LNCaP clone FGC (cell line): Measurements from ENCODE around the gene SLC5A5.
A peak's percentile ranks its signal among the peaks of the same experiment; 100 is the strongest.

Source experiments
- DNase-seq: peaks from one replicate; pipeline ENCODE4 v3.0.0-alpha.2; 2011; ENCODE audit warnings: low read depth
- H3K4me3 ChIP-seq: 2 replicates; pipeline ENCODE4 v1.5.1; 2011; ENCODE audit warnings: mild to moderate bottlenecking, low read depth, low read length, control low read depth
- TF ChIP-seq, protein P1 (sequence below): IDR thresholded peaks from 2 replicates; pipeline ENCODE4 v1.5.1; 2012; ENCODE audit warnings: mild to moderate bottlenecking; ENCODE audit not compliant: control insufficient read depth, insufficient read depth; ENCODE audit errors: extremely low read depth

The SLC5A5 gene

DNA sequence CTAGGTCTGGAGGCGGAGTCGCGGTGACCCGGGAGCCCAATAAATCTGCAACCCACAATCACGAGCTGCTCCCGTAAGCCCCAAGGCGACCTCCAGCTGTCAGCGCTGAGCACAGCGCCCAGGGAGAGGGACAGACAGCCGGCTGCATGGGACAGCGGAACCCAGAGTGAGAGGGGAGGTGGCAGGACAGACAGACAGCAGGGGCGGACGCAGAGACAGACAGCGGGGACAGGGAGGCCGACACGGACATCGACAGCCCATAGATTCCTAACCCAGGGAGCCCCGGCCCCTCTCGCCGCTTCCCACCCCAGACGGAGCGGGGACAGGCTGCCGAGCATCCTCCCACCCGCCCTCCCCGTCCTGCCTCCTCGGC lies at the start of gene SLC5A5:
Gene SLC5A5, plus strand, starts transcription at position 68 of the 373 bp plus-strand sequence. CDS start 375 bp downstream, outside the sequence.
- no peak within 1 kb of the TSS for H3K4me3 ChIP-seq
- TF ChIP-seq, protein P1, sequence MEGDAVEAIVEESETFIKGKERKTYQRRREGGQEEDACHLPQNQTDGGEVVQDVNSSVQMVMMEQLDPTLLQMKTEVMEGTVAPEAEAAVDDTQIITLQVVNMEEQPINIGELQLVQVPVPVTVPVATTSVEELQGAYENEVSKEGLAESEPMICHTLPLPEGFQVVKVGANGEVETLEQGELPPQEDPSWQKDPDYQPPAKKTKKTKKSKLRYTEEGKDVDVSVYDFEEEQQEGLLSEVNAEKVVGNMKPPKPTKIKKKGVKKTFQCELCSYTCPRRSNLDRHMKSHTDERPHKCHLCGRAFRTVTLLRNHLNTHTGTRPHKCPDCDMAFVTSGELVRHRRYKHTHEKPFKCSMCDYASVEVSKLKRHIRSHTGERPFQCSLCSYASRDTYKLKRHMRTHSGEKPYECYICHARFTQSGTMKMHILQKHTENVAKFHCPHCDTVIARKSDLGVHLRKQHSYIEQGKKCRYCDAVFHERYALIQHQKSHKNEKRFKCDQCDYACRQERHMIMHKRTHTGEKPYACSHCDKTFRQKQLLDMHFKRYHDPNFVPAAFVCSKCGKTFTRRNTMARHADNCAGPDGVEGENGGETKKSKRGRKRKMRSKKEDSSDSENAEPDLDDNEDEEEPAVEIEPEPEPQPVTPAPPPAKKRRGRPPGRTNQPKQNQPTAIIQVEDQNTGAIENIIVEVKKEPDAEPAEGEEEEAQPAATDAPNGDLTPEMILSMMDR, result no peak
- DNase-seq, result no peak

- TF ChIP-seq, protein P1, result no peak
- no peak for DNase-seq
These were observed 47.4 kb upstream of the SLC5A5 start for GRCh38 chr19:17824339-17824738.

GRCh38 chr19:17826508-17827056 lies 45.2 kb upstream of the SLC5A5 start:
- no peak overlapping the region for H3K4me3 ChIP-seq
- no peak for DNase-seq
- TF ChIP-seq, protein P1, result no peak

More at GRCh38 chr19:17824339-17824738, 47.4 kb upstream of the SLC5A5 start:
- H3K4me3 ChIP-seq, result no peak overlapping the region

GRCh38 chr19:17829855-17830566 lies 41.7 kb upstream of the SLC5A5 start:
- TF ChIP-seq, protein P1, result no peak
- H3K4me3 ChIP-seq, result peak overlapping the region; percentile 38
- DNase-seq, result no peak

DNA sequence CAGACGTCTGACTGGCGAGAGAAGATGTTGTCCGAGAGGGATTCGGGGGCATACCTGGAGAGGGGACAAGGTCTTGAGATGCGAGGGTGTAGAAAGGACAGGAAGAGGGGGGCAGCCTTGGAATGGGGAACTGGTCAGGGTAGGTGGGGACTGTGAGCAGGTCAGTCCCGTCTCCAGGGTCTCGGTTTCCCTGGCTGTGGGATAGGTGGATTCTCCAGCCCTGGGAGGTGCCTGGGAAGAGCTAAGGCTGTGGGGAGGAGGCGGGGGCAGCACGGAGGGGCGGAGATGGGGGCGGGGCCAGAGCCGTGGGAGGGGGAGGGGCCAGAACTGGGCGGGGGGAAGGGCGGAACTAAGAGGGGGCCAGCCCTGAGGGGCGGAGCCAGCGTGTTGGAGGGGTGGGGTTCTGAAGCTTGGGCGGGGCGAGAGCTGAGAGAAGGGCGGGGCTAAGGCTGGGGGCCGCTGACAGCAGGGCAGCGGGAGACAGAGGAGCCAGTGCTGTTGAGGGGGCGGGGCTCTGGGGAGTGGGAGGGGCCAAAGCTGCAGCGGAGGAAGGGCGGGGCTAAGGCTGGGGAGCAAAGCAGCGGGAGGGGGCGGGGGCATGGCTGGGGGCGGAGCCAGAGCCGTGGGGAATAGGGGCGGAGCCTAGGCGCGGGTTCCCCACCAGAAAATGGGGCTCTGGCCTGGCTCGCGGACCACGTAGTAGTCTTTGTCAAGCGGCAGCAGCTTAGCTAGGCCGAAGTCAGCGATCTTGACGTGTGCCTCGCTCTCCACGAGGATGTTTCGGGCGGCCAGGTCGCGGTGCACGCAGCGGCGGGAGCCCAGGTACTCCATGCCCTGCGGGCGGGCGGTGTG lies 41.0 kb upstream of the SLC5A5 start:
- no peak for DNase-seq
- TF ChIP-seq, protein P1, result no peak
- peak overlapping the region; percentile 38 for H3K4me3 ChIP-seq

DNA sequence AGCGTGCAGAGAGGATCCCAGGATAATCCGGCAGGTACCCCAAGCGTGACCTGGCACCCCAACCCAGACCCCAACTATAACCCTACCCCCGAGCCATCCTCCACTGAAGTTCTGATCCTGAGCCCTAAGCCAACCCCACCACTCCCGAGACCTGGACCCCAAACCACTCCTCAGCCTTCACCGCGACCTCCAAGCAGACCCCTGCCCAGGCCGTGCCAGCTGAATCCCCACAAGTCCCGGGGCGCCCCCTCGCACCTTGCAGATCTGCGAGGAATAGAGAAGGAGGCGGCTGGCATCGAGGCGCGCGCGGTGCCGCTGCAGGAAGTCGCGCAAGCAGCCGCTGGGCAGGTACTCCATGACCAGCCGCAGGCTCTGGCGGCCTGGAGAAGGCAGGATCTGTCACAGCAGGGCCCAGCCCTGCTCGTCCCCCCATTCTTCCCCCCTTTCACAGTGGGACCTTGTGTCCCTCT lies 40.3 kb upstream of the SLC5A5 start:
- no peak overlapping the region for H3K4me3 ChIP-seq
- TF ChIP-seq, protein P1, result no peak
- DNase-seq, result no peak
